H1 (cell line): ENCODE results near the gene FGGY. TPM values are rescaled to one million over a fixed set of nuclear protein-coding genes. Genes with fewer than 3 reads are reported as not detected.

Source experiments
- ASH2L ChIP-seq: fragments of 200-600, 300-600 bp; sonication (generic); IDR thresholded peaks from one replicate; pipeline ENCODE4 v1.7.1; 2017; ENCODE audit warnings: low read length
- polyA plus RNA-seq, 7 experiments: library from polyadenylated mRNA; depleted of rRNA in 3 of 7; stranded (reverse) in 5 of 7; unstranded in 2 of 7; fragments of >200 nt in 5 of 7; fragments of 200-250 nt in 2 of 7; gene quantifications; 1 replicate in 5 of 7; 2 replicates in 1 of 7; 4 replicates in 1 of 7; pipeline versions ENCODE4 v1.2.1 to v1.2.3, GENCODE V29; 2011 to 2013; ENCODE audit warnings: missing spikeins in 2 of 7, mixed read lengths in 2 of 7
- total RNA-seq: library from RNA; stranded (reverse); fragmentation: NEBNext Ultra II Directional; extraction: Animal tissue kit (Norgen Biotek cat#: 25700); gene quantifications from 2 replicates; pipeline ENCODE4 v1.2.1, GENCODE V29; 2021
- TF ChIP-seq, protein P1 (sequence below): IDR thresholded peaks from 2 replicates; pipeline ENCODE4 v1.6.1; 2011; ENCODE audit warnings: low read depth, mild to moderate bottlenecking, low read length; ENCODE audit not compliant: insufficient read depth

FGGY gene
- total and polyA plus RNA-seq, 2 of the 8 experiments (the other 6 are each of a cell fraction or from before 2014, with no cell fraction given): 10.3 to 12.5 TPM

DNA sequence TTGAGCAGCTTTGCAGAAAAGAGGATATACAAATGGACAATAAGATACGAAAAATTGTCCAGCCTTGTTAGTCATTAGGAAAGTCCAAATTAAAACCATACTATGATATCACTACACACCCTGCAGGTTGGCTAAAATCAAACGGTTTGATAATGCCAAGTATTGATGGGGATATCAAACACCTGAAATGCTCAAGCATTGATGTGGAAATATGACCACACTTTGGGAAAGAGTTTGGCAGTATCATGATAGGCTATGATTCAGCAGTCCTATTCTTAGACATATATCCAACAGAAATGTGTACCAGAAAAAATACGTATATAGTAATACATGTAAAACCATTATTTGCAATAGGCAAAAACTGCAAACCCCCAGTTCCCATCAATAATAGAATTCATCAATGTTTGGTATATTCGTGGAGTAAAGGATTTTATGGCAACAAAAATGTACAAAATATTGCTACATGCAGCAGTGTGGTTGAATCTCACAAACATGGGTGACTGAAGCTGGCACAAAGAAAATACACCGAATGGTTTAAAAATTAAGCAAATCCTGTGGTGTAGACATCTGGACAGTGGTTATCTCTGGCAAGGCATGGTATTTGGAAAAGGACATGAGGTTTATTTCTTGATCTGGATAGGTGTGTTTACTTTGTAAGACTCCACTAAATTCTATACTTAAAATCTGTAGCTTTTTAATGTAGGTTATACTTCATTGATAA is 243.2 kb downstream of the FGGY start (continued):
- no peak for TF ChIP-seq ASH2L
- TF ChIP-seq, protein P1, sequence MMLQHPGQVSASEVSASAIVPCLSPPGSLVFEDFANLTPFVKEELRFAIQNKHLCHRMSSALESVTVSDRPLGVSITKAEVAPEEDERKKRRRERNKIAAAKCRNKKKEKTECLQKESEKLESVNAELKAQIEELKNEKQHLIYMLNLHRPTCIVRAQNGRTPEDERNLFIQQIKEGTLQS: no peak
